Brain pericyte (primary cell): ENCODE data around the gene NCAPH2.
"Not testable (repeated sequence)": the region's sequence is repeated elsewhere in the genome, so short reads cannot be mapped to it uniquely, and the experiment has no call there.

Experiments used
- DNase-seq: peaks from one replicate; pipeline ENCODE4 v3.0.0-alpha.2; 2012; ENCODE audit warnings: low read depth, low spot score

The NCAPH2 gene

DNA sequence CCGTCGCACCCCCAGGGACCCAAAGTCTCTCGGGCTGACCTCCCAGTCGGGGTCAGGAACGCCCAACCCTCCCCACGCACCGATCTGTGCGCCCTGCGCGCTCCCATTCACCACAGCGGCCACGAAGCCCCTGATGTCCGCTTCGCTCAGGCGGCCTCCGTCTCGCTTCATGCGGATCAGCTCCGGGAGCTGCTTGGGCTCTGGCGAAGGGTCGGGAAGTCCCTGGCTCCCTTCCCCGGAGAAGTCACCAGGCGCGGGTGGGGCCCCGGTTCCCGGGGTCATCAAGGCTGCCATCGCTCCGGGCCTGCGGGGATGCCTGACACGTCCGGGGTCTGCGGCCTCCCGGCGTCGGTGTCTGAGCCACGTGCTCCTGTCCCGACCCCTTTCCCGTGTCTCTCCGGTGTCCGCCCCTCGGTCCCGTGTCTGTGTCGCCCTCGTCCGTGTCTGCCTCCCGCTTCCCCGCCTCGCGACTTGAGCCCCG is 21.4 kb downstream of the NCAPH2 start:
- no peak for DNase-seq

DNA sequence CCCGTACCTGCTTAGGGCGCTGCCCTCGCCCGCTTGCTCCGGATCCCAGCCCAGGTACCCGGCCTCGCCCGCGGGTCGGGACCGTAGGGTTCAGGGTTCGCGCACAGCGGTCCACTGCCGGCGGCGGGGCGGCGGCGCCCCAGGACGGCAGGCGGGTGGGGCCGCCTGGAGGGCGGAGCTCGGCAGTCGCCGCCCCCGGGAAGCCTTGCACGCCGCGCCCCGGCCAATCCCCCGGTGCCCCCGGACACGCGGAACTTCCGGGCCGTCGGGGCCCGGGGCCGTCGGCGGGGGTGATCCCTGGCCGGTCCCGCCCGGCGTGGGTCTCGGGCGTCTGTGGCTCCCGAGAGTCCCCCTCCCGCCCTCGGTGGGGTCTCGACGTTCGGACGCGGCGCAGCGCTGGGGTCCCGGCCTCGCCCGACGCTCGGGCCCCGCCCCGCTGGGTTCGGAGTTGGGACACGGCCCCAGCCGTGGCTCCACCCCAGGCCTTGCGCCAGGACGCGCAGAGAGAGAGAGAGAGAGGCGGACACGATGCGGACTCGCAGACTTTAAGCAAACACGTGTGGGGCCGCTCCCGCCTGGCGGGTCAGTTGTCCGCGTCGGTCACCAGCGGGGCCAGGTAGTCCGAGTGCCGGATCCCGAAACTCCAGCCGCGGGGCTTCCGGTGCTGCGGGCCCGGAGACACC is 22.0 kb downstream of the NCAPH2 start, which contains the start of gene TYMP:
Gene TYMP (minus strand): TSS at position 116 of the 683 bp plus-strand sequence. CDS start 303 bp downstream, outside the sequence.
- no peak for DNase-seq

DNA sequence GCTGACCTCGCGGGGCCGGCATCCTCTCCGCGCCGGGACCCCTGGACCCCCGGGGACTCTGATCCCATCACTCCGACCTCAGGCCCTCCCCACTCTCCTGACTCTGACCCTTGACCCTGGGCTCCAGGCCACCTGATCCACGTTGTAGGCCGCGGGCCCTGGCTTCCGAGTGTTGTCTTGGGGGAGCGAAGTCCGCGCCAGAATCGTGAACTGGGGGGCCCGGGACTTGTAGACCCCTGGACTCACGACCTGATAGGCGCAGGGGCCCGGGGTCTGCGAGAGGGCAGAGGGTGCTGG is 22.5 kb downstream of the NCAPH2 start:
- DNase-seq = no peak

DNA sequence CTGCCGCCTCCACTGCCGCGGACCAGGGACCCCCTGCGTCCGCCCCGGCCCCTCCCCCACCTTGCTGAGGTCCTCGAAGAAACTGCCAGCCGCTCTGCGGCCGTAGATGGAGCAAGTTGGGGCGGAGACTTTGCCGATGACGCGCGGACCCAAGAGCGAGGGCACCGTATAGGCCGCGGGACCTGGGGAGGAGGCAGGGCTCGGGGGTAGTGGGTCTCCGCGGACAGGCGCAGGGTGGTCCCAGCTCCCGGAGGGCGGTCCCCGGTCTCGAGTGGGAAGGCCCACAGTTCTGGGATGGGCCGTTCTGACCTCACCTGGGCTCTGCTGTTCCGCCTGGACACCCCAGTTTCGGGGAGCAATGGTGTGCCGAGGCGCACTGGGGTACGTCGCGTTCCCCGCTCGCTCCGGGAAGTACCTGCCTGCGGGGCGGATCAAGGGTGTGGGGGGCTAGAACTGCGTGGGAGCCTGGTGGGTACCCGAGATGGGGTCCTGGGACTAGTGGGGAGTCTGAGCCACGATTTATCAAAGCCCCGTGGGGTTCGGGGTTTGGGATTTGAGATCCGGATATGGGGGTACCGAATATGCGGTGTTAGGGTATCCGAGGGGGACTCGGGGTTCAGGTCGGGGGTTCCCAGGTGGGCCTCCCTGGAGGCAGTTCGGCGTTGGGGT is 23.0 kb downstream of the NCAPH2 start:
- no peak for DNase-seq

DNA sequence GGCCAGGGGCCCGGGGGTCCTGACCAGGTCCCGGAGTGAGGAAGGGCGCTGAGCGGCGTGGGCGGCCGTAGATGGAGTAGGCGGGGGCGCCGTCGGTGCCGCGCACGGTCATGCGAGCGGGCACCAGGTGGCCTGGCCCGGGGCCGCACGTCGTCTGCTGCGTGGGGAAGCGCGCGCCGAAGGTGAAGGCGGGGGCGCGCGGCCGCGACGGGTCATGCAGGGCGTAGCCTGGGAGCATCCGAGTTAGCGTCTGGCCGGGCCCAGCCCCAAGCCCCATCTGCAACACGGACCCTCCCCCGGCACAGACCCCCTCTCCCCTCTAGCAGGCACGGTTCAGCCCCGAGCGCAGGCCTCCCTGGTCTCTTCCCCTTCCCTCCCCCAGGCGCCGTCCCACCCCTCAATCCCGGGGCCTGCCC is 23.5 kb downstream of the NCAPH2 start:
- DNase-seq = no peak

DNA sequence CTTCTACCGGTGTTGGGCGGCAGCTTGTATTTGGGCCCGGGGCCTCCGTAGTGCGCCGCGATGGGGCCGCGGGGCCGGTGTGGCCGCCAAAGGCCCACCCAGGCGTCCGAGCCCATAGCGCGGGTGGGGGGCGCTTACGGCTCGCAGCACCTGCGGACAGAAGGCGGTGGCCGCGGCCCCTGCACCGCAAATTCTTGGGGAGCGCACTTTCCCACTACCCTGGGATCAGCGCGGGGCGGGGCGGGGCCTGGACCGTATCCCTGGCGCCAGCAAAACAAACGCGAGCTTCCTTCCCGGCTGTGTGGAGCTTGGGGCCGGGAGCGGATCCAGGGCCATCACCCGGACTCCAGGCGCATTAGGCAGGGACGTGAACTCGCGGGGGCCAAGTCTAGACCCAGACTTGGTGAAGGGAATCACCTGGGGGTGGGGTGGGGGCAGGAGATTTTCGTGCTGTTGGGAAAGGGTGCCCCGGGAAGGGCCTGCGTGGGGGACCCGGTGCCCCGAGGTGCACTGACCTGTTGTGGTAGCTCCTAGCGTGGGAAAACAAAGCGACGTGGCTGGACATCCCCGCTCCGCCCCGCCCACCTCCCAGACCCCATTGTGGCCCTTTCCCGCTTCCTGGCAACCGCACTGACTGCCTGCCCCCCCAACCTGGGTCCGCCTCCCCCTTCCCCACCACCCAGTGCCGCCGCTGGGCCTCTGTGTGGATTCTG is 24.1 kb downstream of the NCAPH2 start:
- no peak for DNase-seq

DNA sequence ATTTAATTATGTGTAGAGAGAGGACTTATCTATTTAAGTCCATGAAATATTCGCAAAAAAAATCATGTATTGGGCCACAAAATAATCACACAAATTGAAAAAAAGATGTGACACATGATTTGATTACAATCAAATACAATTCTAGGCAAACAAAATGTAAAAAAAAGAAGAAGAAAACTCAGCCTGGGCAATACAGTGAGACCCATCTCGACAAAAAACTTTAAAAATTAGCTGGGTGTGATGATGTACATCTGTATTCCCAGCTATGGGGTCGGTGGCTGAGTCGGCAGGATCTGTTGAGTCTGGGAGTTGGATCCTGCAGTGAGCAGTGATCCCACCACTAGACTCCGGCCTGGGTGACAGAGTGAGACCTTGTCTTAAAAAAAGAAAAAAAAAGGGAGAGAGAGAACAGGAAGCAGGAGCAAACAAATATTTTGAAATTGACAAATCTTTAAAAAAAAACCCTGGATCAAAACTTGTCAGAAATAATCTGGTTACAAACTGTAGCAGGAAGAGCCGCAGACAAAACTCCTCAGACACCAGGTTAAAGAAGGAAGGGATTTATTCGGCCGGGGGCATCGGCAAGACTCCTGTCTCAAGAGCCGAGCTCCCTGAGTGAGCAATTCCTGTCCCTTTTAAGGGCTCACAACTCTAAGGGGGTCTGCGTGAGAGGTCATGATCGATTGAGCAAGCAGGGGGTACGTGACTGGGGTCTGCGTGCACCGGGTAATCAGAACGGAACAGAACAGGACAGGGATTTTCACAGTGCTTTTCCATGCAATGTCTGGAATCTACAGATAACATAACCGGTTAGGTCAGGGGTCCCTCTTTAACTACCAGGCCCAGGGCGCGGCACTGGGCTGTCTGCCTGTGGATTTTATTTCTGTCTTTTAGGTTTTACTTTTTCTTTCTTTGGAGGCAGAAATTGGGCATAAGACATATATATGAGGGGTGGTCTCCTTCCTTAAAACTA is 25.1 kb downstream of the NCAPH2 start:
- DNase-seq = no peak

DNA sequence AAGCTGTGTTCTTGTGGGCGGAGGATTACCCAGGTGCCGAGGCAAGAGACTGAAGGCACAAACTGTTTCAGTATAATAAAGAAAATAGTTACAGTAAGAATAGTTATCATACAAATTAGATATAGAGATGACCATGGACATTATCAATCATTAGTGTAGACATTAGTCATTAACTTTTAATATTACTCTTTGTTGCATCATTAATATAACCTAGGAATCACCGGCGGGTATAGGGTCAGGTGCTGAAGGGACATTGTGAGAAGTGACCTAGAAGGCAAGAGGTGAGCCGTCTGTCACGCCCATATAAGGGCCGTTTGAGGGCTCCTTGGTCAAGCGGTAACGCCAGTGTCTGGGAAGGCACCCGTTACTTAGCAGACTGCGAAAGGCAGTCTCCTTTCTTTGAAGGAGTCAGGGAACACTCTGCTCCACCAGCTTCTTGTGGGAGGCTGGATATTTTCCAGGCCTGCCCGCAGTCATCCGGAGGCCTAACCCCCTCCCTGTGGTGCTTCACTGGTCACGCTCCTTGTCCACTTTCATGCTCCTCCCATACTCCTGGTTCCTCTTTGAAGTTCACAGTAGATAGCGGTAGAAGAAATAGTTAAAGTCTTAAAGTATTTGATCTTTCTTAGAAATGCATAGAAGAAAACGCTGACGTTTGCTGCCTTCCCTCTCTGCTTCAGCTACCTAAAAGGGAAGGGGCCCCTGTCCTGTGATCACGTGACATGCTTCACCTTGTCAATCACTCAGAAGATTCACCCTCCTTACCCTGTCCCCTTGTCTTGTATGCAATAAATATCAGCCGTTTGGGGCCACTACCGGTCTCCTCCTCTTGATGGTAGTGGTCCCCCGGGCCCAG is 26.1 kb downstream of the NCAPH2 start:
- not testable (repeated sequence) for DNase-seq

DNA sequence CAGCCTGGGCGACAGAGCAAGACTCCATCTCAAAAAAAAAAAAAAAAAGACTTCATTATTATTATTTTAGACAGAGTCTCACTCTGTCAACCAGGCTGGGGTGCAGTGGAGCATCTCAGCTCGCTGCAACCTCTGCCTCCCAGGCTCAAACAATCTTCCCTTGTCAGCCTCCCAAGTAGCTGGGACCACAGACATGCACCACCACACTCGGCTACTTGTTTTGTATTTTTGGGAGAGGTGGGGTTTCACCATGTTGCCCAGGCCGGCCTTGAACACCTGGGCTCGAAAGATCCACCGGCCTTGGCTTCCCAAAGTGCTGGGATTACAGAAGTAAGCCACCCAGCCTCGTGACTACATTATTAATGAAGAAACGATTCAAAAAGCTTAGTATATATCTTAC is 27.1 kb downstream of the NCAPH2 start:
- no peak for DNase-seq

DNA sequence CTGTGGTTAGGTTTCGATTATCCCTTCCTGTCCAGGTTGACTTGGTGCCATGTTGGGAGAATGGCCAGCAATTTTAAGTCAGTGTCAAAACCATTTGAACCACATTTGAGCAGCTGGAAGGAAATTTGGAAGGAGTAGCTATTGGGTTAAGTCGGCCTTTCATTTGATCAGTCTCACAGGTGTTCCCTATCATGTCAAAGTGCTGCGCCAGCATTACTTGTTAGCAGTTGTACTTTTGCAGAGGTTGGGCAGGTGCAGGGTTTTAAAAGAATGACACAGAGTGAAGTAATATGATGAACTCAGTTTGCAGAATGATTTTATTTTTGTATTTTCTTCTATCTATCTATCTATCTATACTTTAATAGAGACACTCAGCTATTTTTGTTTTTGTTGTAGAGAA is 28.2 kb downstream of the NCAPH2 start:
- DNase-seq = no peak

DNA sequence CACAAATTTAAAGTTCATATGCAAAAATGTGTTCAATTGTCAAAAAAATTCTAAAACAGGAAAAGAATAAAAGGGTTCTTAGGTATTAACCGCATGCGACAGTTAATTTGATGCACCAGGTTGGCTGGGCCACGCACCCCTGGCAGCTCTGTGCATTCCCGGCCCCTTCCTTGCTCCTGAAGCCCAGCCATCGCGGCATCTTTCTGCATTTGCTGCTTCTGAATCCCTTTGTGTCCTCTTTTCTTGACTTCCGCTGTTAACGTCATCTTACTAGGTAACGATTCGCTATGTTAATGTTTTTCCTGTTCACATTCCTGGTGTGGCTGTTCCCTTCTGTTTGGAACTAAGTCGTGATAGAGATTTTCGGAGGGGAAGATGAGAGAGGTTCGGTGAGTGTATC is 29.7 kb downstream of the NCAPH2 start:
- no peak for DNase-seq

DNA sequence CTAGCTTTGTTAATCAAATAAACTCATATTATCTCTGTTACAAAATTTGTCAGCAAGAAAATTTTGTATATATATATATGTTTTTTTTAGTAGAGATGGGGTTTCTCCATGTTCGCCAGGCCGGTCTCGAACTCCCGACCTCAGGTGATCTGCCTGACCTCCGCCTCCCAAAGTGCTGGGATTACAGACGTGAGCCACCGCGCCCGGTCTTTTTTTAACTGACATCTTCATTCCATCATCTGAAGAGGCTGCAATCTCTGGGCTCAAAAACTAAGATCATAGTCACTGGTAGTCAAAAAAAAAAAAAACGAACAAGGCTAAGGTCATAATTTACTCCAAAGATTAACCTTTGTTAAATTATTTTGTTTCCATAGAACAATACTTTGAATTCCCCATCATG is 32.4 kb downstream of the NCAPH2 start:
- DNase-seq = no peak

DNA sequence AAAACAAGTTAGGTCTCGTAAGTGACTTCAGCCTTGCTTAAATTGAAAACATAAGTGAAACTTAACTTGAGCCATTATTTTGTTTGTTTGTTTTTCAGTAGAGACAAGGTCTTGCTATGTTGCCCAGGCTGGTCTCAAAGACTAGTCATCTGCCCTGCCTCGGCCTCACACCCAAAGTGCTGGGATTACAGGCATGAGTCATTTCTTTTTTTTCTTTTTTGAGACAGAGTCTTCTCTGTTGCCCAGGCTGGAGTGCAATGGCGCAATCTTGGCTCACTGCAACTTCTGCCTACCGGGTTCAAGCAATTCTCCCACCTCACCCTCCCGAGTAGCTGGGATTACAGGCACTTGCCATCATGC is 33.6 kb downstream of the NCAPH2 start:
- not testable (repeated sequence) for DNase-seq

DNA sequence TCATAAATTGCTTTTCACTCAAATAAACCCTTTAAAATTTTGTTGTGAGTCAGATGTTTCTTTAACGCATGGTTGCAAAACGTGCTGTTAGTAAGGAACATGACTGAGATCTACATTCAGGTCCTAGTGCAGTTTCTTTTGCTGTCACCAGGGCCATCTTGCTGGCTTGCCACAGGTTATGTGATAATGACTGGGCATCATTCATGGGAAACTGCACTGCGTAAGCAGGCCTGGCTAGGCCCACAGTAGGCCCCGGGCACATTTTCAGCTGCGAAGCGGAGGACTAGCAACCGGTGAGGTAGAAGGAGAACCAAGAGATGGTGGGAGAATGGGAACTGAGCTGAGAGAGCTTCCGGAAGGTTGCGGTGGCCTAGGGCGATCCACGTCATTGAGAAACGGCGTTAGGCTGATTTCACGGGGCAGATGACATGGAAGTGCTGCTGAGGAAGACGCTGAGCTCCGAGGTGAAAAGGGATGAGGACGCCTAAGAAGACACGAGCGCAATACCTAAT is 34.4 kb downstream of the NCAPH2 start:
- no peak for DNase-seq

DNA sequence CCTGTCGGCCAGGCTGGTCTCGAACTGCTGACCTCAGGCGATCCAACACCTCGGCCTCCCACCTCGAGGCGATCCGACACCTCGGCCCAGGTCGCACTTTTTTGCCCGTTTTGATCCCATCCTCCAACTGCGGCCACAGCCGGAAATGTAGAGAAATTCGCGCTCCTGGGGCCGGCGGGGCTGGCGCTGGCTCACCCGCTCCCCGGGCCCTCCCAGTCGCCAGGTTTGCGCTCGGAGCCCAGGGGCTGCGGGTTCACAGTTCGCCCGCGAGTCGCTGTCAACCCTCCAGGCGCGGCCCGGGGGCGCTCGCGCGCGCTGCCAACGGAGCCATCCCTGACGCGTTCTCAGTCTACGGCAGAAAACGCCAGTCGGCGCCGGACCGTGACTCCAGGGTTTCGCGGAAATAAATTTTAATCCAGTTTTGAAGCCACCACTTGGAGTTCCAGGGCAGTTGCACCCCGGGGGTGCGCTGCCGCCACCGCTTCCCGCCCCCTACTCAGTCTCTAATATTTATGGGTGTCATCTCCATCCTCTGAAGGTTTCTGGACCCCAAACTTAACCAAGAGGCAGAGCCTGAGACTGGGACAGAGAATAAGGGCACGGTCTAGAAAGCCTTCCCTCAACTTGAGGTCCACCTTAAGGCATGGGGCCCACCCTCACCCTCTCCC is 36.2 kb downstream of the NCAPH2 start:
- no peak for DNase-seq

DNA sequence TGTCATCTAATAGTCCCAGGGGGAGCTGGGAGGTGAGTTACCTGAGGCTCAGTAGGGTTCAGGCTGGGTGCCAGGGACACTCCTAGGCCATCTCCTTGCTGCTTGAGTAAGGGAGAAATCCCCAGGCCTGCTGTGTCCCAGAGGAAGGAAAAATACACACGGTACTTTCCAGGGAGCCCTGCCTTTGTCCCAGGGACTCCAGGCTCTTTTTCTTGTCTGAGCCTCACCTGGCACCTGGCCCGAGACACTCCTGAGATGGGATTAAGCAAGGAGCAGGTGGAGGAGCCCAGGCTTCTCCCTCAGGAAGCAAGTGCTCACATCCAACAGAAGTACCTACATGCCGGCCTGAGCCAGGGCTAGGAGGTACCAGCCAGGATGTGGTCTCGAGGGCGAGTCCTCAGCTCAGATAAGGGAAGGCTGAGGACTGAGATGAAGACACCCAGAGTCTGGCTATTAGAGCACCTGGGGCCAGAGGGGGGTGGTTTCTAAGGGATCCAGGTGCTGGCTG is 36.8 kb downstream of the NCAPH2 start:
- no peak for DNase-seq

DNA sequence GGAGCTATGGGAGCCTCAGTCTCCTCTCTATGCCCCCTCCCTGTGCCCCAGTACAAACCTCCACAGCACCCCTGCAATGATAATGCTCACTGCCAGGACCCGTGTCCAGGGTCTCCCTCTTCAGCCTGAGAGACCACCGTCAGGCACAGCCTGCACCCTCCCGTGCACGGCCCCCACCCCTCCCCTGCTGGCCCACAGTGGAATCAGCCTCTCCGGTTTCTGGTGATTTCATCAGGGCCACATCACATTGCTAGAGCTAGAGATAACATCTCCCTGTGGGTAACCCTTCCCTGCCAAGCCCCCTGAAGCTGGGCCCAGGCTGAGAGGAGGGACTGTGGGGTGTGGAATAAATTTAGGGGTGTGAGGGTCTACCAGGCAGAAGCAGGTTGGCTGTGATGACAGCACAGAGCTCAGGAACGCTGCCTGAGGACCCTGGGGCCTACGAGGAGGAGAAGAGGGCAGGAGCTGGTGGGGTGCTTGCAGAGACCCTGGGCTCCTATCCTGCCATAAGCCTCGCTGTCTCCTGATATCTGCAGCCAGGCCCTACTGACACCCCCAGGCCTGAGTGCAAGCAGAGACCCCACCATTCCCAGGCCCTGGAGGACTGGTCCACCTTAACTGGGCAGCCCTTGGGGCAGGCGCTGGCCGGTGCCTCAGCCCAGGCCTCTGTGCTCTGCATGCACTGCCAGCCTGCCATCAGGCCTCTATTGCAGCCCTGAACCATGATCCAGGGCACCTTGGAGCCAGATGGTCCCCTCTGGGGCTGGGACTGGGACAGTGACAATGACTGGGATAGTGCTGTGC is 37.7 kb downstream of the NCAPH2 start, which contains the start of gene KLHDC7B:
Gene KLHDC7B (plus strand): TSS at position 378 of the 804 bp plus-strand sequence. CDS start 345 bp downstream, at position 723.
- DNase-seq = no peak

DNA sequence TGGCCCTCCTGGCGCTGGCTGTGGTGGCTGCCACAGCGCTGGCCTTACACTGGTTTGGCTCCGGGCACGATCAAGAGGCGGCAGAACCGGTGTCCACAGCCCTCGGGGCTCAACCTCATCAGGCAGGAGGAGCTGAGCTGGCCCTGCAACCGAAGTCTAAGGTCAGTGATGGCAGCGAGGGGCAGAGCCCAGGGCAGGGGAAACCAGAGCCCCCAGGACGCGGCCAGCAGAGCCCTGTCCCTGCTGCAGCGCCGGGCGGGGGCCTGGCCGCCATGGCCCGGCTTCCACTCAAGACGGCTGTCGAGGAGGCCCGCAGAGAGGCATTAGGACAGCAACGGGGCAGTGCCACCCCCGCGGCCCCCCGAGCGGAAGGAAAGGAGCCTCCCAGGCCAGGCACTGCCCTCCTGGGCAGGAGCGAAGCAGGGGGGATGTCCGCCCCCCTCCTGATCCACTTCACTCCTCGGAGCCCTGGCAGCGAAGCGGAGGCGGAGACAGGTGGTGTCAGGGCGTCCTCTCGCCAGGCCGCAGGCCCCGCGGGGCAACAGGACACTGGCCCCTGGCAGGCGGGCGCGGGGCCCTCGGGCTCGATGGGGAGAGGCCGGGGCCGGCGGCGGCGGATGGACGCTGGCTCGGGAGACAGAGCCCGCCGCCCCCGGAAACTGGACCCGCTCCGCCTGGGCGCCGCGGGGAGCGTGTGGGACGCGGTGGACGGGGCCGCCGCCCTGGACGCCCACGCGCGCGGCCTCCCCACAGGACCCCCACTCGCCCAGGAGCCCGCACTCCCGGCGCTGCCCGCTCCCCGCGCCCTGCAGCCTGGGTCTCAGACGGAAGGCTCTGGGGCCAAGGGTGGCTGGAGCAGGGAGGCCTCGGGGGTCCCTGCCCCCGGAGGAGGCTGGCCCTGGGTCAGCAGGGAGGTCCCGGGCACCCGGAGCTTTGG is 38.6 kb downstream of the NCAPH2 start:
- DNase-seq = no peak
